ENCODE measurements around the gene PAQR8. TPM values are rescaled to one million over a fixed set of nuclear protein-coding genes. Genes with fewer than 3 reads are reported as not detected.

The PAQR8 gene
- total RNA-seq, 1 experiment from 2014 or later, result 3.7 TPM

- POLR2A ChIA-PET (ENCODE audit: unreplicated experiment), result no interaction called here
- H3K4me2 ChIP-seq, result no peak overlapping the region
- DNase-seq, result peak in 1 of 2 experiments; percentile 54
These were observed 95.1 kb downstream of the PAQR8 start for GRCh38 chr6:52457096-52457495.

More at GRCh38 chr6:52457096-52457495, 95.1 kb downstream of the PAQR8 start:
- Histone ChIP-seq H3F3A (ENCODE audit: insufficient read depth, low read depth) (peaks cover 16% of the 10 kb centered on the region; the same call in 1 of the 2 replicates), H4K20me1 (ENCODE audit: insufficient read depth) (no peaks in the 10 kb centered on the region), H3K27ac (no peak overlapping the region), H3K4me3 (no peak overlapping the region), H3K27me3 (ENCODE audit: insufficient read depth, low read depth) (no peaks in the 10 kb centered on the region), H3K4me1 (replicated peaks; ENCODE audit: insufficient read depth) (peaks cover 22% of the 10 kb centered on the region), H3K79me2 (ENCODE audit: low read depth) (no peaks in the 10 kb centered on the region), H2AFZ (no peak overlapping the region), H3K9me3 (ENCODE audit: insufficient read depth, low read depth) (0 out of 2 replicates have a peak, but pooled peaks cover 6% of the 10 kb centered on the region), H3K9me2 (ENCODE audit: insufficient read depth) (no peaks in the 10 kb centered on the region), H3K36me3 (ENCODE audit: low read depth) (no peaks in the 10 kb centered on the region; the same call in 1 of the 2 replicates)
- intact Hi-C loops (cut with micrococcal nuclease; ENCODE audit: unreplicated experiment), result no loop called here
- CTCF ChIA-PET, result no interaction called here
- TF ChIP-seq CTCF (conservative IDR thresholded peaks at IDR 0.05) (no peak), EZH2 (IDR thresholded peaks at IDR 0.05; ENCODE audit: low read depth) (no peak)
- BruUV-seq (replicated peaks), result no TSS peak

Other genes starting within 250 kb of the PAQR8 start
- not detected in 2 replicates for gene IL17A, start 175.8 kb upstream of the PAQR8 start, total RNA-seq (2021)
- gene IL17F, start 117.7 kb upstream of the PAQR8 start, total RNA-seq (2021), result not detected in 2 replicates
- 90.9 and 111 TPM in 2 replicates for gene MCM3, start 77.4 kb upstream of the PAQR8 start, total RNA-seq (2021)
- gene EFHC1, start 58.2 kb downstream of the PAQR8 start, total RNA-seq (2021), result 35.8 and 45.0 TPM in 2 replicates
- gene TRAM2, start 214.9 kb downstream of the PAQR8 start, total RNA-seq (2021), result 28.1 and 40.9 TPM in 2 replicates

Data from PC-9 (cell line).